ENCODE measurements around the gene AIG1. TPM values are rescaled to one million over a fixed set of nuclear protein-coding genes. Genes with fewer than 3 reads are reported as not detected.

The AIG1 gene
- total RNA-seq, 3 donors from 2014 or later (not counting 1 experiment from before 2014, with no cell fraction given): 5.6 to 8.9 (median 6.2) TPM

GRCh38 chr6:143224516-143224915 lies 163.8 kb downstream of the AIG1 start:
- no peaks in the 10 kb centered on the region for H3K9me3 Mint-ChIP-seq
- WGBS (ENCODE audit: insufficient coverage): 94% methylated on average over 2 of the region's 3 CpGs
- H3K27me3 Mint-ChIP-seq (ENCODE audit: low read depth in 2 of 2): no peaks in the 10 kb centered on the region
- Histone ChIP-seq H3K27ac (ENCODE audit: low read length) (no peak overlapping the region), H3K4me1 (ENCODE audit: control insufficient read depth, insufficient read depth, low read length) (no peaks in the 10 kb centered on the region), H3K36me3 (ENCODE audit: control insufficient read depth, insufficient read depth, low read length) (no peaks in the 10 kb centered on the region), H3K9me3 (ENCODE audit: control insufficient read depth, insufficient read depth, low read length) (no peaks in the 10 kb centered on the region), H3K27me3 (ENCODE audit: control insufficient read depth, insufficient read depth, low read length) (no peaks in the 10 kb centered on the region), H3K4me3 (ENCODE audit: low read length) (no peak overlapping the region)
- no peaks in the 10 kb centered on the region for H3K4me1 Mint-ChIP-seq
- DNase-seq (no peak), ATAC-seq (no peak)
- no peaks in the 10 kb centered on the region for H3K36me3 Mint-ChIP-seq
- intact Hi-C loops (cut with micrococcal nuclease): no loop called here
- H3K4me3 Mint-ChIP-seq: no peak overlapping the region
- H3K27ac Mint-ChIP-seq: no peak overlapping the region
- TF ChIP-seq CTCF (IDR thresholded peaks at IDR 0.05): no peak

GRCh38 chr6:143225929-143226328 lies 165.2 kb downstream of the AIG1 start:
- H3K27ac ChIP-seq (ENCODE audit: low read length): no peak overlapping the region
- no peaks in the 10 kb centered on the region for H3K36me3 ChIP-seq (ENCODE audit: control insufficient read depth, insufficient read depth, low read length)
- 100% methylated on average over 2 of the region's 2 CpGs for WGBS (ENCODE audit: insufficient coverage)
- no peaks in the 10 kb centered on the region for H3K9me3 Mint-ChIP-seq
- no peaks in the 10 kb centered on the region for H3K27me3 ChIP-seq (ENCODE audit: control insufficient read depth, insufficient read depth, low read length)
- H3K4me1 Mint-ChIP-seq: no peaks in the 10 kb centered on the region
- no peak for TF ChIP-seq CTCF (IDR thresholded peaks at IDR 0.05)
- intact Hi-C loops (cut with micrococcal nuclease): no loop called here
- H3K4me3 Mint-ChIP-seq: no peak overlapping the region
- H3K27ac Mint-ChIP-seq: no peak overlapping the region
- DNase-seq: no peak
- no peaks in the 10 kb centered on the region for H3K4me1 ChIP-seq (ENCODE audit: control insufficient read depth, insufficient read depth, low read length)
- H3K27me3 Mint-ChIP-seq (ENCODE audit: low read depth in 2 of 2): no peaks in the 10 kb centered on the region
- H3K4me3 ChIP-seq (ENCODE audit: low read length): no peak overlapping the region
- ATAC-seq: no peak
- no peaks in the 10 kb centered on the region for H3K9me3 ChIP-seq (ENCODE audit: control insufficient read depth, insufficient read depth, low read length)
- no peaks in the 10 kb centered on the region for H3K36me3 Mint-ChIP-seq

GRCh38 chr6:143227675-143228074 lies 167.0 kb downstream of the AIG1 start:
- Histone ChIP-seq H3K36me3 (ENCODE audit: control insufficient read depth, insufficient read depth, low read length) (no peaks in the 10 kb centered on the region), H3K4me1 (ENCODE audit: control insufficient read depth, insufficient read depth, low read length) (no peaks in the 10 kb centered on the region), H3K27me3 (ENCODE audit: control insufficient read depth, insufficient read depth, low read length) (no peaks in the 10 kb centered on the region), H3K27ac (ENCODE audit: low read length) (no peak overlapping the region), H3K9me3 (ENCODE audit: control insufficient read depth, insufficient read depth, low read length) (no peaks in the 10 kb centered on the region), H3K4me3 (ENCODE audit: low read length) (no peak overlapping the region)
- no peak for DNase-seq
- Mint-ChIP-seq H3K4me3 (no peak overlapping the region), H3K27ac (no peak overlapping the region), H3K36me3 (no peaks in the 10 kb centered on the region), H3K27me3 (ENCODE audit: low read depth in 2 of 2) (no peaks in the 10 kb centered on the region), H3K4me1 (no peaks in the 10 kb centered on the region), H3K9me3 (no peaks in the 10 kb centered on the region)
- no peak for ATAC-seq
- TF ChIP-seq CTCF (IDR thresholded peaks at IDR 0.05): no peak
- intact Hi-C loops (cut with micrococcal nuclease): no loop called here
- 80% methylated on average over 3 of the region's 3 CpGs for WGBS (ENCODE audit: insufficient coverage)

GRCh38 chr6:143229400-143229799 lies 168.7 kb downstream of the AIG1 start:
- H3K9me3 Mint-ChIP-seq: no peaks in the 10 kb centered on the region
- H3K4me1 ChIP-seq (ENCODE audit: control insufficient read depth, insufficient read depth, low read length): no peaks in the 10 kb centered on the region
- no peak overlapping the region for H3K4me3 ChIP-seq (ENCODE audit: low read length)
- intact Hi-C loops (cut with micrococcal nuclease): no loop called here
- ATAC-seq: no peak
- no peak for DNase-seq
- TF ChIP-seq CTCF (IDR thresholded peaks at IDR 0.05): no peak
- no CpG with 5 or more reads among the region's 1 CpG for WGBS (ENCODE audit: insufficient coverage)
- H3K36me3 ChIP-seq (ENCODE audit: control insufficient read depth, insufficient read depth, low read length): no peaks in the 10 kb centered on the region
- no peak overlapping the region for H3K4me3 Mint-ChIP-seq
- H3K9me3 ChIP-seq (ENCODE audit: control insufficient read depth, insufficient read depth, low read length): no peaks in the 10 kb centered on the region
- no peaks in the 10 kb centered on the region for H3K27me3 Mint-ChIP-seq (ENCODE audit: low read depth in 2 of 2)
- no peaks in the 10 kb centered on the region for H3K4me1 Mint-ChIP-seq
- no peaks in the 10 kb centered on the region for H3K36me3 Mint-ChIP-seq
- H3K27ac ChIP-seq (ENCODE audit: low read length): no peak overlapping the region
- H3K27ac Mint-ChIP-seq: no peak overlapping the region
- H3K27me3 ChIP-seq (ENCODE audit: control insufficient read depth, insufficient read depth, low read length): no peaks in the 10 kb centered on the region
